ENCODE data around the gene CD207. TPM values are rescaled to one million over a fixed set of nuclear protein-coding genes. Genes with fewer than 3 reads are reported as not detected.

The CD207 gene
- total and polyA plus RNA-seq, 8 donors, result 0.46 to 1.4 TPM; not detected in 6

GRCh38 chr2:70854411-70854810, 18.8 kb upstream of the CD207 start:
- TF ChIP-seq POLR2AphosphoS5 (IDR thresholded peaks at IDR 0.05), result no peak
- no peak for TF ChIP-seq EP300 (IDR thresholded peaks at IDR 0.05)
- TF ChIP-seq, protein P1, sequence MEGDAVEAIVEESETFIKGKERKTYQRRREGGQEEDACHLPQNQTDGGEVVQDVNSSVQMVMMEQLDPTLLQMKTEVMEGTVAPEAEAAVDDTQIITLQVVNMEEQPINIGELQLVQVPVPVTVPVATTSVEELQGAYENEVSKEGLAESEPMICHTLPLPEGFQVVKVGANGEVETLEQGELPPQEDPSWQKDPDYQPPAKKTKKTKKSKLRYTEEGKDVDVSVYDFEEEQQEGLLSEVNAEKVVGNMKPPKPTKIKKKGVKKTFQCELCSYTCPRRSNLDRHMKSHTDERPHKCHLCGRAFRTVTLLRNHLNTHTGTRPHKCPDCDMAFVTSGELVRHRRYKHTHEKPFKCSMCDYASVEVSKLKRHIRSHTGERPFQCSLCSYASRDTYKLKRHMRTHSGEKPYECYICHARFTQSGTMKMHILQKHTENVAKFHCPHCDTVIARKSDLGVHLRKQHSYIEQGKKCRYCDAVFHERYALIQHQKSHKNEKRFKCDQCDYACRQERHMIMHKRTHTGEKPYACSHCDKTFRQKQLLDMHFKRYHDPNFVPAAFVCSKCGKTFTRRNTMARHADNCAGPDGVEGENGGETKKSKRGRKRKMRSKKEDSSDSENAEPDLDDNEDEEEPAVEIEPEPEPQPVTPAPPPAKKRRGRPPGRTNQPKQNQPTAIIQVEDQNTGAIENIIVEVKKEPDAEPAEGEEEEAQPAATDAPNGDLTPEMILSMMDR (IDR thresholded peaks at IDR 0.05), result no peak
- Histone ChIP-seq H3K9me3 (no peaks in the 10 kb centered on the region), H3K4me3 (no peak overlapping the region), H3K36me3 (no peaks in the 10 kb centered on the region), H3K4me1 (peaks cover 0 to 6% (median 2%) of the 10 kb centered on the region in 4 donors), H3K27me3 (no peaks in the 10 kb centered on the region), H3K27ac (no peak overlapping the region)
- DNase-seq, result no peak
- WGBS, 5 donors, result 81 to 94% (median 92%) methylated on average over 4 of the region's 4 CpGs
- intact Hi-C loops (cut with DNase I; ENCODE audit: low total_unique reads), result no loop called here

GRCh38 chr2:70852824-70853223, 17.2 kb upstream of the CD207 start:
- TF ChIP-seq EP300 (IDR thresholded peaks at IDR 0.05), result no peak
- TF ChIP-seq, protein P1 (IDR thresholded peaks at IDR 0.05), result no peak
- no peak for TF ChIP-seq POLR2A (IDR thresholded peaks at IDR 0.05)
- no peak for TF ChIP-seq POLR2AphosphoS5 (IDR thresholded peaks at IDR 0.05)
- Histone ChIP-seq H3K4me1 (peaks cover 0 to 6% (median 2%) of the 10 kb centered on the region in 4 donors), H3K27ac (no peak overlapping the region), H3K36me3 (no peaks in the 10 kb centered on the region), H3K9me3 (no peaks in the 10 kb centered on the region), H3K27me3 (no peaks in the 10 kb centered on the region), H3K4me3 (no peak overlapping the region)
- DNase-seq, result no peak
- intact Hi-C loops (cut with DNase I; ENCODE audit: low total_unique reads), result no loop called here
- WGBS, 5 donors, result 84 to 100% (median 91%) methylated on average over 1 of the region's 1 CpG

DNA sequence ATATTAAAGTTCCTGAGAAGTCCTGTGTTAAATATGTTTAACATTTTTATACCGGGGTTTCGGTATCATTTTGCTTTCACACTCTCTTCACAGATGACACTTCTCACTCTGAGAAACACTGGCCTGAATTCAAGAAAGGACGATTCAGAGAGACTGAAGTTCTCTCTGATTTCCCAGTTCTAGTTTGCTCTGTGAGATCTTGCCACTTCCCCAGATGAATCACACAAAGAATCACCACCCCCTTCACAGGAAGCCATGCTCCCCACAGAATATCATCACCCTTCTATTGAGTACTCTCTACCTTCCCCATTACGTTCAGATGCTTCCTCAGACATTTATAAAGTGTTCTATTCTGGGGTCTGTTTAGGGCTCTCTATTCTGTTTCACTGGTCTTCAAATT, 16.1 kb upstream of the CD207 start:
- 64 to 71% (median 67%) methylated on average over 4 of the region's 4 CpGs for WGBS, 5 donors
- no peaks in the 10 kb centered on the region for H3K9me3 ChIP-seq
- peak in 1 of 2 donors; percentile 26 for DNase-seq
- intact Hi-C loops (cut with DNase I; ENCODE audit: low total_unique reads), result no loop called here
- H3K36me3 ChIP-seq, result no peaks in the 10 kb centered on the region
- no peak overlapping the region for H3K4me3 ChIP-seq
- no peak overlapping the region for H3K27ac ChIP-seq
- H3K27me3 ChIP-seq, result no peaks in the 10 kb centered on the region
- peaks cover 0 to 6% (median 2%) of the 10 kb centered on the region in 4 donors for H3K4me1 ChIP-seq
- TF ChIP-seq EP300 (IDR thresholded peaks at IDR 0.05) (no peak), POLR2AphosphoS5 (IDR thresholded peaks at IDR 0.05) (no peak), POLR2A (IDR thresholded peaks at IDR 0.05) (no peak)
- TF ChIP-seq, protein P1 (IDR thresholded peaks at IDR 0.05), result no peak

GRCh38 chr2:70850925-70851324, 15.3 kb upstream of the CD207 start:
- Histone ChIP-seq H3K27ac (no peak overlapping the region), H3K9me3 (no peaks in the 10 kb centered on the region), H3K4me1 (peaks cover 0 to 6% (median 2%) of the 10 kb centered on the region in 4 donors), H3K4me3 (no peak overlapping the region), H3K27me3 (no peaks in the 10 kb centered on the region), H3K36me3 (no peaks in the 10 kb centered on the region)
- intact Hi-C loops (cut with DNase I; ENCODE audit: low total_unique reads), result no loop called here
- DNase-seq, result peak in 1 of 2 donors; percentile 17
- 44 to 63% (median 58%) methylated on average over 2 of the region's 2 CpGs for WGBS, 5 donors
- TF ChIP-seq POLR2AphosphoS5 (IDR thresholded peaks at IDR 0.05) (no peak), POLR2A (IDR thresholded peaks at IDR 0.05) (no peak), EP300 (IDR thresholded peaks at IDR 0.05) (no peak)
- TF ChIP-seq, protein P1 (IDR thresholded peaks at IDR 0.05), result no peak
